HepG2 (cell line): ENCODE data around the gene FALEC. TPM values are rescaled to one million over a fixed set of nuclear protein-coding genes. Genes with fewer than 3 reads are reported as not detected.

Experiments
- ATAC-seq: fragments of 200-7000 bp; cut with Tn5 transposase; 3 replicates; pipeline ENCODE4 v1.9.1; 2020; ENCODE audit warnings: mild to moderate bottlenecking, moderate library complexity
- BruUV-seq: library from RNA; stranded (reverse); fragments of 400-500 nt; replicated peaks from 2 replicates; lab custom pipeline; 2021; lab: Mats Ljungman, UMichigan
- CTCF ChIA-PET: fragments of 300-600 bp; formaldehyde crosslinking; extraction: SDS; loops from one replicate; lab custom pipeline; 2021; ENCODE audit warnings: low total read pairs, inconsistent platforms, low intra/inter-chr PET ratio; lab: Yijun Ruan, JAX
- POLR2A ChIA-PET: fragments of 350-600 bp; sonication (Branson Sonifier 250); formaldehyde crosslinking; loops from one replicate; lab custom pipeline; 2020; ENCODE audit warnings: antibody characterized with exemption, inconsistent platforms; lab: Yijun Ruan, JAX
- DNase-seq: peaks from one replicate; pipeline ENCODE4 v3.0.0-alpha.2; 2015; ENCODE audit warnings: low spot score
- FAIRE-seq: peaks from 3 replicates; lab custom pipeline; 2011; peaks lifted over from hg19 to GRCh38; lab: Jason Lieb, UNC
- H2AFZ ChIP-seq: one replicate; pipeline ENCODE4 v1.6.1; 2011; ENCODE audit warnings: low read length, inconsistent platforms
- H3K27ac ChIP-seq: fragments of 300-600 bp; 3 replicates; pipeline ENCODE4 v1.8.0; 2011; ENCODE audit warnings: mixed run types, mild to moderate bottlenecking, mixed read lengths, low read length, inconsistent platforms; ENCODE audit not compliant: insufficient read depth; ENCODE audit errors: extremely low read length
- H3K27me3 ChIP-seq, 2 experiments: fragments of 200-600 bp in 1 of 2; 2 replicates in 1 of 2; 3 replicates in 1 of 2; pipeline versions ENCODE4 v1.6.0 to v1.8.0; 2011; ENCODE audit warnings: low read length in 2 of 2, mild to moderate bottlenecking in 2 of 2, moderate library complexity in 2 of 2, inconsistent platforms in 1 of 2; ENCODE audit not compliant: insufficient read depth in 2 of 2, control insufficient read depth in 1 of 2
- H3K36me3 ChIP-seq, 2 experiments: fragments of 200-600 bp in 1 of 2; replicated peaks in 1 of 2; 2 replicates in 1 of 2; 3 replicates in 1 of 2; pipeline versions ENCODE4 v1.5.1 to v1.8.0; 2011; ENCODE audit warnings: low read length in 2 of 2, inconsistent platforms in 1 of 2; ENCODE audit not compliant: insufficient read depth in 2 of 2, control insufficient read depth in 1 of 2
- H3K4me1 ChIP-seq: 2 replicates; pipeline ENCODE4 v1.5.1; 2012; ENCODE audit warnings: low read length, inconsistent platforms; ENCODE audit not compliant: insufficient read depth
- H3K4me2 ChIP-seq: 2 replicates; pipeline ENCODE4 v1.6.0; 2011; ENCODE audit warnings: low read depth, low read length, inconsistent platforms
- H3K4me3 ChIP-seq, 3 experiments: fragments of 200-600 bp in 1 of 3; sonication (generic), shearing (Covaris generic) in 1 of 3; replicated peaks in 1 of 3; 2 replicates each; pipeline ENCODE4 v1.5.1; 2011 to 2016; ENCODE audit warnings: low read length in 3 of 3, inconsistent platforms in 2 of 3, low read depth in 2 of 3, mild to moderate bottlenecking in 2 of 3, control low read depth in 1 of 3, mixed read lengths in 1 of 3; ENCODE audit not compliant: insufficient read depth in 1 of 3
- H3K79me2 ChIP-seq: one replicate; pipeline ENCODE4 v1.6.1; 2011; ENCODE audit warnings: low read length, inconsistent platforms; ENCODE audit not compliant: insufficient read depth
- H3K9ac ChIP-seq: 2 replicates; pipeline ENCODE4 v1.6.0; 2011; ENCODE audit warnings: mild to moderate bottlenecking, low read depth, low read length, inconsistent platforms; ENCODE audit not compliant: insufficient read depth
- H3K9me3 ChIP-seq: 2 replicates; pipeline ENCODE4 v1.5.1; 2012; ENCODE audit warnings: mild to moderate bottlenecking, low read length
- H4K20me1 ChIP-seq: 2 replicates; pipeline ENCODE4 v1.6.0; 2011; ENCODE audit warnings: inconsistent platforms, mild to moderate bottlenecking, low read length, moderate library complexity; ENCODE audit not compliant: insufficient read depth
- MBD4 ChIP-seq: IDR thresholded peaks from 2 replicates; pipeline ENCODE4 v1.6.1; 2012; ENCODE audit warnings: low read length, inconsistent platforms, borderline replicate concordance
- NKX3-1 ChIP-seq: sonication (generic); formaldehyde crosslinking; IDR thresholded peaks from 2 replicates; pipeline ENCODE4 v1.5.0; 2020; ENCODE audit warnings: missing genetic modification reagents
- RBFOX2 ChIP-seq: fragments of 200-400 bp; formaldehyde crosslinking; IDR thresholded peaks from 2 replicates; pipeline ENCODE4 v1.6.1; 2017; ENCODE audit warnings: low read depth, mild to moderate bottlenecking, low read length
- RBM39 ChIP-seq: fragments of 200-400 bp; formaldehyde crosslinking; IDR thresholded peaks from one replicate; pipeline ENCODE4 v1.6.1; 2018; ENCODE audit warnings: antibody characterized with exemption, mild to moderate bottlenecking, low read depth, low read length; ENCODE audit not compliant: poor library complexity, severe bottlenecking
- ZNF546 ChIP-seq: sonication (generic); formaldehyde crosslinking; conservative IDR thresholded peaks from 2 replicates; pipeline ENCODE4 v1.8.1; 2023; ENCODE audit warnings: mild to moderate bottlenecking, missing genetic modification reagents
- ZNF776 ChIP-seq: sonication (generic); formaldehyde crosslinking; IDR thresholded peaks from 2 replicates; pipeline ENCODE4 v1.4.0; 2020; ENCODE audit warnings: mild to moderate bottlenecking, missing genetic modification reagents
- WGBS: methylation state at CpG from one replicate; pipeline ENCODE4 v1.1.6; 2017; ENCODE audit warnings: low lambda C conversion rate; 5-methylcytosine and 5-hydroxymethylcytosine counted together
- in situ Hi-C: cut with HindIII; loops from 2 replicates; pipeline ENCODE4 v1.10.0; 2017; ENCODE audit warnings: low pct_unique_long_range_greater_than_20kb; ENCODE audit not compliant: extremely low pct_ligation_motif_present
- intact Hi-C: fragments of 100-400 bp; cut with micrococcal nuclease; formaldehyde crosslinking; loops from one replicate; pipeline ENCODE4 v1.10.0; 2022; ENCODE audit not compliant: unreplicated experiment
- polyA plus RNA-seq, 8 experiments: library from polyadenylated mRNA; depleted of rRNA in 3 of 8; stranded (reverse) in 7 of 8; unstranded in 1 of 8; fragments of >200 nt; fragmentation: Illumina TruSeq in 4 of 8; extraction: Trizol in 4 of 8; gene quantifications; 2 replicates each; pipeline versions ENCODE4 v1.2.1 to v1.2.3, GENCODE V29; 2011 to 2016; ENCODE audit warnings: low read depth in 4 of 8, missing spikeins in 1 of 8, mixed read lengths in 1 of 8; ENCODE audit not compliant: insufficient read depth in 1 of 8
- total RNA-seq, 5 experiments: library from RNA; depleted of rRNA; stranded (reverse); fragments of >200 nt; fragmentation: Illumina TruSeq; extraction: Trizol; gene quantifications; 2 replicates each; pipeline ENCODE4 v1.2.3, GENCODE V29; 2016; ENCODE audit warnings: low read depth in 1 of 5

Gene FALEC
- total and polyA plus RNA-seq, 2 of the 13 experiments (the other 11 are each of a cell fraction or from before 2014, with no cell fraction given) = 0.33 to 0.71 TPM

DNA sequence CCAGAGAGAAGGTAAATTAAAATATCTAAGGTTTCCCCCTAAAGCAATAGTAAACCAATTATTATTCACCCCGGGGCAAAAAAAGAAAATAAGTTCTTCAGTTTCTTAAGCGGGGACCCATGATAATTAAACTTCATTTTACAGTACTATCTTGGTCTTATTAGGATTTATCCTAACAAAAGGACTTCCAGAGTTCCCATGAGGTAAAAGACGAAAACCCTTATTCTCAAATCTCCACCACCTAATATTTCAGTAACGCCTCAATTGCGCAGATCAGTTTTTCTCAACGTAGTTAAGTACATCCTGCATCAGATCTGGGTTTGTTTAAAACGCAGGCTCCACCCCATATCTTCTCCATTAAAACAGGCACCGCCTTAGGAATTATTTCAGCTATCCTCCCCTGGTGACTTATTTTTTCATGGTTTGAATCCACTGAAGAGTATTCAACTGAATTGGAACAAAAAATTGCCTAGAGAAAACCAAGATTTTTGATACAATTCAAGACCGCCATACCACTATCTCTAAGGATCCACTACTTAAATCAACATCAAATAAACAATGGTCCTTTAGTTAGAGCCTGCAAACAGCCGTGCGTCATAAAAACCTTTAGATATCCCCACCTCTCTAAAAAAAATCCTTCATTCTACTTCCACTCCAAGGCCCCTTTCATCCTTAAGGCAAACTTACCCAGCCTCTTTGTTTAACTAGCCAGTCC lies 62.2 kb downstream of the FALEC start:
- no peak for ATAC-seq
- in situ Hi-C loops = no loop called here
- H4K20me1 ChIP-seq = peaks cover 60% of the 10 kb centered on the region
- peak overlapping the region; percentile 93 to 96 (median 94) for H3K4me3 ChIP-seq
- H3K27ac ChIP-seq = peak overlapping the region; percentile 92
- no peak for DNase-seq
- H2AFZ ChIP-seq = no peak overlapping the region
- FAIRE-seq = peak; percentile 30
- H3K79me2 ChIP-seq = peaks cover 72% of the 10 kb centered on the region
- peaks cover 50% of the 10 kb centered on the region for H3K4me1 ChIP-seq
- H3K9me3 ChIP-seq = no peaks in the 10 kb centered on the region
- peaks cover 0 to 49% of the 10 kb centered on the region in 2 experiments; a peak in 4 of 5 replicates for H3K36me3 ChIP-seq
- CTCF ChIA-PET = interaction anchor here (2.0 kb wide), 1 partner anchor 16 kb away, joined by 4 read pairs; no protein-coding TSS in a partner anchor
- TF ChIP-seq NKX3-1 (CRISPR knock-in tag) (no peak), ZNF546 (CRISPR knock-in tag) (no peak), ZNF776 (CRISPR knock-in tag) (no peak), RBM39 (no peak), MBD4 (0 out of 2 replicates have a peak, but pooled peaks have one; percentile 37), RBFOX2 (peak; percentile 19; the same call in 1 of the 2 replicates)
- TF ChIP-seq, all 625 proteins: peak for 2
- under 1% methylated on average over 11 of the region's 11 CpGs for WGBS
- BruUV-seq = no TSS peak
- H3K9ac ChIP-seq = peak overlapping the region; percentile 94
- POLR2A ChIA-PET = interaction anchor here (1.0 to 11.9 kb wide), 17 partner anchors 12 to 393 kb away, joined by 3 to 469 read pairs (median 6); partner anchors contain the start of genes ENSA, FALEC and GOLPH3L
- H3K27me3 ChIP-seq = no peaks in the 10 kb centered on the region; a peak in 1 of 5 replicates
- intact Hi-C loops = loop anchor here (1.0 to 5.0 kb wide), 4 partner anchors 9 to 43 kb away; no protein-coding TSS in a partner anchor
- peak overlapping the region; percentile 81 for H3K4me2 ChIP-seq
